A549 (cell line): ENCODE measurements around the gene TCAP. TPM values are rescaled to one million over a fixed set of nuclear protein-coding genes. Genes with fewer than 3 reads are reported as not detected.

ENCODE experiments used
- ATAC-seq, 2 experiments: fragments of 200-7000 bp in 1 of 2; fragments of >200 bp in 1 of 2; cut with Nextera tagmentation in 1 of 2; cut with Tn5 transposase in 1 of 2; 3 replicates each; pipeline versions ENCODE4 v1.8.0 to v1.9.1; 2018 to 2020; ENCODE audit warnings: mild to moderate bottlenecking in 1 of 2, moderate library complexity in 1 of 2
- CTCF ChIA-PET: fragments of 300-600 bp; sonication (Branson Sonifier 250); formaldehyde crosslinking; extraction: SDS; loops from one replicate; lab custom pipeline; 2021; ENCODE audit warnings: antibody characterized with exemption, inconsistent platforms; lab: Yijun Ruan, JAX
- POLR2A ChIA-PET: fragments of 350-600 bp; formaldehyde crosslinking; extraction: SDS; loops from one replicate; lab custom pipeline; 2021; ENCODE audit warnings: antibody characterized with exemption, inconsistent platforms; lab: Yijun Ruan, JAX
- DNase-seq, 2 experiments: peaks; one replicate each; pipeline versions ENCODE4 v3.0.0 to v3.0.0-alpha.2; 2011 to 2016; ENCODE audit warnings: low read depth in 1 of 2, low spot score in 1 of 2
- FAIRE-seq: peaks from 2 replicates; lab custom pipeline; 2011; peaks lifted over from hg19 to GRCh38; lab: Jason Lieb, UNC
- H3K27ac ChIP-seq, 2 experiments: fragments of >200 bp; sonication (Bioruptor Twin); formaldehyde crosslinking; 3 replicates each; pipeline ENCODE4 v1.5.1; 2016 to 2017
- H3K4me1 ChIP-seq: fragments of >200 bp; sonication (Bioruptor Twin); formaldehyde crosslinking; 3 replicates; pipeline ENCODE4 v1.6.1; 2016
- H3K4me2 ChIP-seq: fragments of >200 bp; sonication (Bioruptor Twin); formaldehyde crosslinking; 3 replicates; pipeline ENCODE4 v1.6.1; 2016
- H3K4me3 ChIP-seq: fragments of >200 bp; sonication (Bioruptor Twin); formaldehyde crosslinking; 3 replicates; pipeline ENCODE4 v1.5.1; 2016
- H3K9me3 ChIP-seq: fragments of >200 bp; sonication (Bioruptor Twin); formaldehyde crosslinking; 3 replicates; pipeline ENCODE4 v1.6.1; 2016
- BHLHE40 ChIP-seq: IDR thresholded peaks from 2 replicates; pipeline ENCODE4 v1.6.1; 2012; ENCODE audit warnings: low read depth, low read length, inconsistent platforms
- CBX8 ChIP-seq: fragments of 200-600 bp; sonication (generic); IDR thresholded peaks from 2 replicates; pipeline ENCODE4 v1.6.1; 2016
- CEBPB ChIP-seq, 2 experiments: fragments of >200 bp in 1 of 2; sonication (Bioruptor Twin) in 1 of 2; formaldehyde crosslinking in 1 of 2; IDR thresholded peaks; 2 replicates each; pipeline ENCODE4 v1.6.1; 2012 to 2016
- CHD2 ChIP-seq: fragments of 150-350 bp; IDR thresholded peaks from 2 replicates; pipeline ENCODE4 v1.6.1; 2014; ENCODE audit warnings: low read length; ENCODE audit not compliant: partially characterized antibody
- EHF ChIP-seq: fragments of 250-450 bp; sonication (Bioruptor Pico); IDR thresholded peaks from 2 replicates; pipeline ENCODE4 v1.5.0; 2020; ENCODE audit warnings: mild to moderate bottlenecking
- HDAC2 ChIP-seq: fragments of 200-600 bp; sonication (generic); IDR thresholded peaks from 2 replicates; pipeline ENCODE4 v1.6.1; 2016
- KDM1A ChIP-seq: fragments of 200-600 bp; sonication (generic); IDR thresholded peaks from 2 replicates; pipeline ENCODE4 v1.6.1; 2016; ENCODE audit warnings: low read depth, mild to moderate bottlenecking
- MAFK ChIP-seq: fragments of 450-650 bp; IDR thresholded peaks from 2 replicates; pipeline ENCODE4 v1.6.1; 2014; ENCODE audit not compliant: partially characterized antibody
- MYC ChIP-seq: IDR thresholded peaks from 2 replicates; pipeline ENCODE4 v1.6.1; 2012; ENCODE audit warnings: mild to moderate bottlenecking, inconsistent platforms, low read length, improper control_type of control experiment, borderline replicate concordance
- RARB ChIP-seq: fragments of 250-450 bp; sonication (Bioruptor Pico); IDR thresholded peaks from 2 replicates; pipeline ENCODE4 v1.8.0; 2021; ENCODE audit warnings: mild to moderate bottlenecking, moderate library complexity
- RNF2 ChIP-seq: fragments of 200-600 bp; sonication (generic); IDR thresholded peaks from 2 replicates; pipeline ENCODE4 v1.6.1; 2016; ENCODE audit warnings: low read depth, mild to moderate bottlenecking, antibody characterized with exemption, moderate library complexity, borderline replicate concordance
- SMC3 ChIP-seq: fragments of >200 bp; sonication (Bioruptor Twin); formaldehyde crosslinking; IDR thresholded peaks from 3 replicates; pipeline ENCODE4 v1.6.1; 2018; ENCODE audit warnings: inconsistent platforms
- SREBF2 ChIP-seq: fragments of 450-650 bp; IDR thresholded peaks from 2 replicates; pipeline ENCODE4 v1.6.1; 2014; ENCODE audit warnings: mild to moderate bottlenecking, moderate library complexity
- TP53 ChIP-seq: fragments of 250-450 bp; sonication (Bioruptor Pico); IDR thresholded peaks from 2 replicates; pipeline ENCODE4 v1.5.0; 2021; ENCODE audit warnings: mild to moderate bottlenecking, moderate library complexity
- ZSCAN20 ChIP-seq: fragments of 250-450 bp; sonication (Bioruptor Pico); IDR thresholded peaks from 2 replicates; pipeline ENCODE4 v1.8.0; 2022; ENCODE audit warnings: mild to moderate bottlenecking, moderate library complexity
- WGBS: methylation state at CpG from one replicate; pipeline ENCODE4 v1.1.6; 2017; ENCODE audit errors: missing lambda C conversion rate; 5-methylcytosine and 5-hydroxymethylcytosine counted together
- polyA plus RNA-seq, 4 experiments: library from polyadenylated mRNA; depleted of rRNA in 3 of 4; stranded (reverse); fragments of >200 nt; fragmentation: RNase III in 1 of 4; extraction: RNeasy Plus Mini Kit Qiagen cat#74134 plus additional on column Dnase treatment in 1 of 4; gene quantifications; 2 replicates in 3 of 4; 3 replicates in 1 of 4; pipeline ENCODE4 v1.2.3, GENCODE V29; 2011 to 2017
- TF ChIP-seq, protein P1 (sequence below): IDR thresholded peaks from 2 replicates; pipeline ENCODE4 v1.6.1; 2012
- TF ChIP-seq, protein P2 (sequence below): fragments of >200 bp; sonication (Bioruptor Twin); formaldehyde crosslinking; IDR thresholded peaks from 3 replicates; pipeline ENCODE4 v1.5.1; 2016
- TF ChIP-seq, protein P3 (sequence below): fragments of 150-350 bp; IDR thresholded peaks from 2 replicates; pipeline ENCODE4 v1.6.1; 2014; ENCODE audit warnings: low read depth, mild to moderate bottlenecking, low read length
- TF ChIP-seq, protein P4 (sequence below): IDR thresholded peaks from 2 replicates; pipeline ENCODE4 v1.6.1; 2012
- TF ChIP-seq, protein P5 (sequence below): fragments of 450-650 bp; IDR thresholded peaks from 2 replicates; pipeline ENCODE4 v1.6.1; 2014; ENCODE audit warnings: antibody characterized with exemption

Gene TCAP
- polyA plus RNA-seq, 2 of the 4 experiments (the other 2 are of a cell fraction), result 0.41 to 1.2 TPM

DNA sequence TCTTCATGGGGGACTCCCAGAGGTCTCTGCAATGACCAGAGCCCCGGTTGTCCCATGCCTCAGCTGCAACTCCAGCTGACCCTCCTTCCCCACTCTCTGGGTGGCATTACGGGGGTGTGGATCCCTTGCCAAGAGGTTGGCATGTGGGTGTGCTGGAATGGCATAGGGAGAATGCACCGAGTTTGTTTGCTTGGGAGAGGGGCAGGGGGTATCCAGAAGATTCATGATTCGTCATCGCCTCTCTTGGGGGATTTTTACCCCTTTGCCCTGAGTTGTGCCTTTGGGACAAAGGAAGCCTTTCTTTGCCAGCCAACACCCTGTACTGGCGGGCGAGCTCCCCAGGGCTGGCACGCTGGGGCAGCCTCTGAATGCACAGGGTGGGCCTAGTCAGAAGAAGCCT is 41.2 kb downstream of the TCAP start:
- 87% methylated on average over 8 of the region's 8 CpGs for WGBS
- H3K4me1 ChIP-seq, result peaks cover 49% of the 10 kb centered on the region
- DNase-seq, result no peak
- POLR2A ChIA-PET, result no interaction called here
- no peak for FAIRE-seq
- no peak overlapping the region for H3K4me3 ChIP-seq
- TF ChIP-seq CHD2 (no peak), MAFK (no peak), KDM1A (no peak), RARB (CRISPR knock-in tag) (no peak), HDAC2 (no peak), CBX8 (no peak), RNF2 (no peak)
- TF ChIP-seq, protein P1, sequence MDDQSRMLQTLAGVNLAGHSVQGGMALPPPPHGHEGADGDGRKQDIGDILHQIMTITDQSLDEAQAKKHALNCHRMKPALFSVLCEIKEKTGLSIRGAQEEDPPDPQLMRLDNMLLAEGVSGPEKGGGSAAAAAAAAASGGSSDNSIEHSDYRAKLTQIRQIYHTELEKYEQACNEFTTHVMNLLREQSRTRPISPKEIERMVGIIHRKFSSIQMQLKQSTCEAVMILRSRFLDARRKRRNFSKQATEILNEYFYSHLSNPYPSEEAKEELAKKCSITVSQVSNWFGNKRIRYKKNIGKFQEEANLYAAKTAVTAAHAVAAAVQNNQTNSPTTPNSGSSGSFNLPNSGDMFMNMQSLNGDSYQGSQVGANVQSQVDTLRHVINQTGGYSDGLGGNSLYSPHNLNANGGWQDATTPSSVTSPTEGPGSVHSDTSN, result no peak
- ATAC-seq, result no peak
- H3K9me3 ChIP-seq, result no peaks in the 10 kb centered on the region
- no peak overlapping the region for H3K4me2 ChIP-seq
- H3K27ac ChIP-seq, result no peak overlapping the region
- CTCF ChIA-PET, result interaction anchor here (0.9 to 50.7 kb wide), 9 partner anchors 9 to 69 kb away, joined by 3 to 1391 read pairs (median 7); partner anchors contain the start of genes MIEN1, PPP1R1B and STARD3

DNA sequence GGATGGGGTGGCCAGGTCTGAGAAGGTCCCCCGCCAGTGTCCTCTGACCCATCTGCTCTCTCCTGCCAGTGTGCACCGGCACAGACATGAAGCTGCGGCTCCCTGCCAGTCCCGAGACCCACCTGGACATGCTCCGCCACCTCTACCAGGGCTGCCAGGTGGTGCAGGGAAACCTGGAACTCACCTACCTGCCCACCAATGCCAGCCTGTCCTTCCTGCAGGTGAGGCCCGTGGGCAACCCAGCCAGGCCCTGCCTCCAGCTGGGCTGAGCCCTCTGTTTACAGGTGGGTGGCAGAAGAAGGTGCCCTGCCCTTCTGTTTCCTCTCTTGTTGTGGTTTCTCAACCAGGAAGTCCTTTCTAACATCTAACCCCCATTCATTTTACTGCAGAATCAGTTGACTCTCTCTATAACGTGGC is 41.8 kb downstream of the TCAP start:
- H3K9me3 ChIP-seq, result no peaks in the 10 kb centered on the region
- no peak overlapping the region for H3K4me3 ChIP-seq
- ATAC-seq (no peak), DNase-seq (no peak), FAIRE-seq (no peak)
- 86% methylated on average over 7 of the region's 7 CpGs for WGBS
- ChIA-PET POLR2A (no interaction called here), CTCF (interaction anchor here (0.9 to 50.7 kb wide), 7 partner anchors 13 to 70 kb away, joined by 3 to 1391 read pairs (median 7); partner anchors contain the start of genes MIEN1, PPP1R1B and STARD3)
- H3K4me2 ChIP-seq, result no peak overlapping the region
- no peak overlapping the region for H3K27ac ChIP-seq
- peaks cover 44% of the 10 kb centered on the region for H3K4me1 ChIP-seq
- no peak for TF ChIP-seq MAFK
- no peak for TF ChIP-seq CHD2
- TF ChIP-seq BHLHE40, result no peak
- no peak for TF ChIP-seq KDM1A
- TF ChIP-seq, protein P1, result no peak
- no peak for TF ChIP-seq MYC

DNA sequence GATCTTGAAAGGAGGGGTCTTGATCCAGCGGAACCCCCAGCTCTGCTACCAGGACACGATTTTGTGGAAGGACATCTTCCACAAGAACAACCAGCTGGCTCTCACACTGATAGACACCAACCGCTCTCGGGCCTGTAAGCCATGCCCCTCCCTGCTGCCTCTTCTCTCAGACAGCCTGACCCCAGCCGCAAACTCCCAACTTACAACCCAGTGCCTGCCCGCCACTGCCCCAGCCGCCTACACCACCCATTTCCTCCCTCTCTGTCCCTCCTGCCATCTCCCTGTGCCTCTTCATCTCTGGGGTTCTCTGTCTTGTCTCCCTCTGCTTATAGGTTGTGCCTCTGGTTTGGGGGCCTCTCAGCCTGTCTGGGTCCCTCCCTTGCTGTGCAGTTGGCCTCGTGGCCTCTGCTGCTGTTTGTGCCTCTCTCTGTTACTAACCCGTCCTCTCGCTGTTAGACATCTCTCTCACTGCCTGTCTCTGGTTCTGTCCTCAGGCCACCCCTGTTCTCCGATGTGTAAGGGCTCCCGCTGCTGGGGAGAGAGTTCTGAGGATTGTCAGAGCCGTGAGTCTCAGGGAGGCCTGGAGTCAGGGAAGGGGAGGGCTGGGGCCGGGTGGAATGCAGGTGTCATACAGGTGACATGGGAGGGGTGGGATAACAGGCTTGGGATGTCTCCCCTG is 44.3 kb downstream of the TCAP start:
- CTCF ChIA-PET, result interaction anchor here (0.7 to 50.7 kb wide), 9 partner anchors 9 to 72 kb away, joined by 3 to 1391 read pairs (median 6); partner anchors contain the start of genes ERBB2, MIEN1, PPP1R1B and STARD3
- ATAC-seq (no peak), FAIRE-seq (no peak), DNase-seq (no peak)
- WGBS, result 87% methylated on average over 14 of the region's 14 CpGs
- Histone ChIP-seq H3K9me3 (no peaks in the 10 kb centered on the region), H3K4me2 (no peak overlapping the region), H3K27ac (no peak overlapping the region), H3K4me1 (peaks cover 19% of the 10 kb centered on the region), H3K4me3 (no peak overlapping the region)
- TF ChIP-seq, protein P2, sequence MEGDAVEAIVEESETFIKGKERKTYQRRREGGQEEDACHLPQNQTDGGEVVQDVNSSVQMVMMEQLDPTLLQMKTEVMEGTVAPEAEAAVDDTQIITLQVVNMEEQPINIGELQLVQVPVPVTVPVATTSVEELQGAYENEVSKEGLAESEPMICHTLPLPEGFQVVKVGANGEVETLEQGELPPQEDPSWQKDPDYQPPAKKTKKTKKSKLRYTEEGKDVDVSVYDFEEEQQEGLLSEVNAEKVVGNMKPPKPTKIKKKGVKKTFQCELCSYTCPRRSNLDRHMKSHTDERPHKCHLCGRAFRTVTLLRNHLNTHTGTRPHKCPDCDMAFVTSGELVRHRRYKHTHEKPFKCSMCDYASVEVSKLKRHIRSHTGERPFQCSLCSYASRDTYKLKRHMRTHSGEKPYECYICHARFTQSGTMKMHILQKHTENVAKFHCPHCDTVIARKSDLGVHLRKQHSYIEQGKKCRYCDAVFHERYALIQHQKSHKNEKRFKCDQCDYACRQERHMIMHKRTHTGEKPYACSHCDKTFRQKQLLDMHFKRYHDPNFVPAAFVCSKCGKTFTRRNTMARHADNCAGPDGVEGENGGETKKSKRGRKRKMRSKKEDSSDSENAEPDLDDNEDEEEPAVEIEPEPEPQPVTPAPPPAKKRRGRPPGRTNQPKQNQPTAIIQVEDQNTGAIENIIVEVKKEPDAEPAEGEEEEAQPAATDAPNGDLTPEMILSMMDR, result no peak
- TF ChIP-seq RNF2, result no peak
- no peak for TF ChIP-seq EHF (CRISPR knock-in tag)
- no peak for TF ChIP-seq TP53 (CRISPR knock-in tag)
- TF ChIP-seq SMC3, result no peak
- TF ChIP-seq KDM1A, result no peak
- TF ChIP-seq, protein P1, result no peak
- no peak for TF ChIP-seq MAFK
- no peak for TF ChIP-seq MYC
- no peak for TF ChIP-seq SREBF2
- no peak for TF ChIP-seq CBX8
- no peak for TF ChIP-seq ZSCAN20
- no peak for TF ChIP-seq RARB (CRISPR knock-in tag)
- TF ChIP-seq, protein P3, sequence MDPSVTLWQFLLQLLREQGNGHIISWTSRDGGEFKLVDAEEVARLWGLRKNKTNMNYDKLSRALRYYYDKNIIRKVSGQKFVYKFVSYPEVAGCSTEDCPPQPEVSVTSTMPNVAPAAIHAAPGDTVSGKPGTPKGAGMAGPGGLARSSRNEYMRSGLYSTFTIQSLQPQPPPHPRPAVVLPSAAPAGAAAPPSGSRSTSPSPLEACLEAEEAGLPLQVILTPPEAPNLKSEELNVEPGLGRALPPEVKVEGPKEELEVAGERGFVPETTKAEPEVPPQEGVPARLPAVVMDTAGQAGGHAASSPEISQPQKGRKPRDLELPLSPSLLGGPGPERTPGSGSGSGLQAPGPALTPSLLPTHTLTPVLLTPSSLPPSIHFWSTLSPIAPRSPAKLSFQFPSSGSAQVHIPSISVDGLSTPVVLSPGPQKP, result no peak
- TF ChIP-seq, protein P4, sequence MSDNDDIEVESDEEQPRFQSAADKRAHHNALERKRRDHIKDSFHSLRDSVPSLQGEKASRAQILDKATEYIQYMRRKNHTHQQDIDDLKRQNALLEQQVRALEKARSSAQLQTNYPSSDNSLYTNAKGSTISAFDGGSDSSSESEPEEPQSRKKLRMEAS, result no peak
- no peak for TF ChIP-seq CEBPB (IDR thresholded peaks at IDR 0.05)
- TF ChIP-seq, protein P5, sequence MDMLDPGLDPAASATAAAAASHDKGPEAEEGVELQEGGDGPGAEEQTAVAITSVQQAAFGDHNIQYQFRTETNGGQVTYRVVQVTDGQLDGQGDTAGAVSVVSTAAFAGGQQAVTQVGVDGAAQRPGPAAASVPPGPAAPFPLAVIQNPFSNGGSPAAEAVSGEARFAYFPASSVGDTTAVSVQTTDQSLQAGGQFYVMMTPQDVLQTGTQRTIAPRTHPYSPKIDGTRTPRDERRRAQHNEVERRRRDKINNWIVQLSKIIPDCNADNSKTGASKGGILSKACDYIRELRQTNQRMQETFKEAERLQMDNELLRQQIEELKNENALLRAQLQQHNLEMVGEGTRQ, result no peak
- POLR2A ChIA-PET, result interaction anchor here (1.7 to 1.9 kb wide), 2 partner anchors 9 to 22 kb away, joined by 5 to 8 read pairs; partner anchors contain the start of genes ERBB2 and PGAP3
